MM.1S (cell line): ENCODE results near the gene IL1RAP.
"Not testable (repeated sequence)": the region's sequence is repeated elsewhere in the genome, so short reads cannot be mapped to it uniquely, and the experiment has no call there.

Source experiments
- DNase-seq: peaks from one replicate; pipeline ENCODE4 v3.0.0-alpha.2; 2015
- H2AFZ ChIP-seq: fragments of 300-600 bp; sonication (generic); 2 replicates; pipeline ENCODE4 v1.6.0; 2016; ENCODE audit warnings: antibody characterized with exemption, low read length
- H3F3A ChIP-seq: fragments of 300-600 bp; sonication (generic); 2 replicates; pipeline ENCODE4 v1.6.1; 2016; ENCODE audit warnings: mild to moderate bottlenecking, antibody characterized with exemption, low read length, moderate library complexity, mixed read lengths; ENCODE audit not compliant: insufficient read depth
- H3K27ac ChIP-seq: fragments of 300-600 bp; sonication (generic); 2 replicates; pipeline ENCODE4 v1.5.1; 2016; ENCODE audit warnings: mild to moderate bottlenecking, low read length
- H3K27me3 ChIP-seq: fragments of 300-600 bp; sonication (generic); replicated peaks from 2 replicates; pipeline ENCODE4 v1.6.0; 2016; ENCODE audit warnings: low read length; ENCODE audit not compliant: insufficient read depth
- H3K36me3 ChIP-seq: fragments of 300-600 bp; sonication (generic); replicated peaks from 2 replicates; pipeline ENCODE4 v1.6.1; 2016; ENCODE audit warnings: mild to moderate bottlenecking, low read length, mixed read lengths; ENCODE audit not compliant: insufficient read depth
- H3K4me1 ChIP-seq: fragments of 300-600 bp; sonication (generic); 2 replicates; pipeline ENCODE4 v1.6.1; 2016; ENCODE audit warnings: low read length, mixed read lengths
- H3K4me2 ChIP-seq: fragments of 300-600 bp; sonication (generic); 2 replicates; pipeline ENCODE4 v1.6.0; 2016; ENCODE audit warnings: low read depth, low read length
- H3K4me3 ChIP-seq: fragments of 300-600 bp; sonication (generic); 2 replicates; pipeline ENCODE4 v1.5.1; 2016; ENCODE audit warnings: low read length, mixed read lengths
- H3K79me2 ChIP-seq: fragments of 300-600 bp; sonication (generic); 2 replicates; pipeline ENCODE4 v1.6.1; 2016; ENCODE audit warnings: mixed run types, low read length, mixed read lengths
- H3K9ac ChIP-seq: fragments of 300-600 bp; sonication (generic); 2 replicates; pipeline ENCODE4 v1.6.1; 2016; ENCODE audit warnings: low read length, mixed read lengths
- H3K9me2 ChIP-seq: fragments of 300-600 bp; sonication (generic); replicated peaks from 2 replicates; pipeline ENCODE4 v1.6.1; 2016; ENCODE audit warnings: mild to moderate bottlenecking, low read length, mixed read lengths; ENCODE audit not compliant: insufficient read depth
- H3K9me3 ChIP-seq: fragments of 300-600 bp; sonication (generic); replicated peaks from 2 replicates; pipeline ENCODE4 v1.6.1; 2016; ENCODE audit warnings: mild to moderate bottlenecking, low read length, mixed read lengths; ENCODE audit not compliant: insufficient read depth
- H4K20me1 ChIP-seq: fragments of 300-600 bp; sonication (generic); 2 replicates; pipeline ENCODE4 v1.6.1; 2016; ENCODE audit warnings: mild to moderate bottlenecking, low read length, moderate library complexity, mixed read lengths; ENCODE audit not compliant: insufficient read depth
- CTCF ChIP-seq: fragments of 300-600 bp; sonication (generic); IDR thresholded peaks from 2 replicates; pipeline ENCODE4 v1.5.1; 2016; ENCODE audit warnings: antibody characterized with exemption, low read length, mixed read lengths
- EZH2 ChIP-seq: fragments of 300-600 bp; sonication (generic); optimal IDR thresholded peaks from 2 replicates; pipeline ENCODE3; 2017; ENCODE audit warnings: low read depth, mild to moderate bottlenecking, antibody characterized with exemption, low read length, mixed read lengths
- EZH2phosphoT487 ChIP-seq: fragments of 300-600 bp; sonication (generic); IDR thresholded peaks from 2 replicates; pipeline ENCODE4 v1.6.1; 2018; ENCODE audit warnings: antibody characterized with exemption, low read length

Gene IL1RAP

GRCh38 chr3:190514413-190515153 lies 698 bp downstream of the IL1RAP start:
- peak overlapping the region; percentile 41; the same call in 1 of the 2 replicates for H3K9ac ChIP-seq
- no peaks in the 10 kb centered on the region for H3K36me3 ChIP-seq
- no peaks in the 10 kb centered on the region for H3K79me2 ChIP-seq
- TF ChIP-seq EZH2phosphoT487 (no peak), CTCF (no peak), EZH2 (no peak)
- peaks cover 16% of the 10 kb centered on the region for H3F3A ChIP-seq
- peak overlapping the region; percentile 77 for H3K4me3 ChIP-seq
- no peaks in the 10 kb centered on the region for H3K27me3 ChIP-seq
- peak overlapping the region; percentile 87 for H2AFZ ChIP-seq
- peak; percentile 19 for DNase-seq
- H4K20me1 ChIP-seq: no peaks in the 10 kb centered on the region
- no peak overlapping the region for H3K27ac ChIP-seq
- H3K4me2 ChIP-seq: peak overlapping the region; percentile 89
- H3K9me2 ChIP-seq: no peaks in the 10 kb centered on the region
- peaks cover 20% of the 10 kb centered on the region for H3K4me1 ChIP-seq
- no peaks in the 10 kb centered on the region for H3K9me3 ChIP-seq

- Histone ChIP-seq H3K27ac (no peak overlapping the region), H3K4me2 (no peak overlapping the region), H2AFZ (no peak overlapping the region), H4K20me1 (no peaks in the 10 kb centered on the region), H3K27me3 (no peaks in the 10 kb centered on the region), H3K9me2 (no peaks in the 10 kb centered on the region), H3K4me3 (no peak overlapping the region), H3K9me3 (no peaks in the 10 kb centered on the region), H3K79me2 (no peaks in the 10 kb centered on the region), H3K36me3 (no peaks in the 10 kb centered on the region), H3K4me1 (peaks cover 20% of the 10 kb centered on the region), H3K9ac (no peak overlapping the region), H3F3A (peaks cover 16% of the 10 kb centered on the region)
- no peak for TF ChIP-seq EZH2phosphoT487
- TF ChIP-seq CTCF: no peak
- TF ChIP-seq EZH2: no peak
- DNase-seq: no peak
These were observed 2.5 kb downstream of the IL1RAP start for GRCh38 chr3:190516416-190516815.

- H3F3A ChIP-seq: peaks cover 10% of the 10 kb centered on the region
- H3K27me3 ChIP-seq: no peaks in the 10 kb centered on the region
- no peaks in the 10 kb centered on the region for H4K20me1 ChIP-seq
- DNase-seq: no peak
- no peak overlapping the region for H3K9ac ChIP-seq
- H3K4me3 ChIP-seq: no peak overlapping the region
- no peak overlapping the region for H3K4me2 ChIP-seq
- no peaks in the 10 kb centered on the region for H3K79me2 ChIP-seq
- H3K9me3 ChIP-seq: no peaks in the 10 kb centered on the region
- no peak for TF ChIP-seq EZH2
- no peak for TF ChIP-seq CTCF
- TF ChIP-seq EZH2phosphoT487: no peak
- no peaks in the 10 kb centered on the region for H3K36me3 ChIP-seq
- H2AFZ ChIP-seq: no peak overlapping the region
- no peak overlapping the region for H3K27ac ChIP-seq
- H3K4me1 ChIP-seq: peaks cover 8% of the 10 kb centered on the region
- no peaks in the 10 kb centered on the region for H3K9me2 ChIP-seq
These were observed 3.8 kb downstream of the IL1RAP start for GRCh38 chr3:190517687-190518086.

- H3K9ac ChIP-seq, H3K36me3 ChIP-seq, DNase-seq, H4K20me1 ChIP-seq, H3K9me2 ChIP-seq, H3K9me3 ChIP-seq, H3K27me3 ChIP-seq, H3K79me2 ChIP-seq, H3K4me3 ChIP-seq, H2AFZ ChIP-seq, H3K4me1 ChIP-seq, H3F3A ChIP-seq, H3K27ac ChIP-seq, H3K4me2 ChIP-seq: not testable (repeated sequence)
These were observed 4.6 kb downstream of the IL1RAP start for GRCh38 chr3:190518531-190518930.
